Tibial artery (tissue), 4 donors: Measurements from ENCODE around the gene DEDD2.
A peak's percentile ranks its signal among the peaks of the same experiment; 100 is the strongest.

Experiments used
- DNase-seq, 2 donors: peaks; one replicate each; pipeline ENCODE4 v3.0.0-alpha.2; 2019
- H3K27ac ChIP-seq, 2 donors: fragments of 200-600 bp; sonication (generic) in 1 of 2; 1 replicate in 1 of 2; 2 replicates in 1 of 2; pipeline ENCODE4 v1.5.1; 2018 to 2019; ENCODE audit warnings: mild to moderate bottlenecking in 1 of 2
- H3K27me3 ChIP-seq, 2 donors: fragments of 200-600 bp; sonication (generic) in 1 of 2; one replicate each; pipeline versions ENCODE4 v1.5.1 to v1.6.0; 2016 to 2019
- H3K36me3 ChIP-seq, 3 donors: fragments of 200-600 bp; sonication (generic) in 2 of 3; one replicate each; pipeline ENCODE4 v1.5.1; 2016 to 2019; ENCODE audit warnings: mild to moderate bottlenecking in 2 of 3
- H3K4me1 ChIP-seq, 4 donors: fragments of 200-600 bp; sonication (generic) in 2 of 4; 1 replicate in 3 of 4; 2 replicates in 1 of 4; pipeline ENCODE4 v1.5.1; 2016 to 2019
- H3K4me3 ChIP-seq, 2 donors: fragments of 200-600 bp; sonication (generic) in 1 of 2; 1 replicate in 1 of 2; 2 replicates in 1 of 2; pipeline ENCODE4 v1.5.1; 2018 to 2019; ENCODE audit warnings: mild to moderate bottlenecking in 2 of 2
- H3K9me3 ChIP-seq, 3 donors: fragments of 200-600 bp; sonication (generic) in 1 of 3; one replicate each; pipeline ENCODE4 v1.5.1; 2016 to 2019
- CTCF ChIP-seq, 2 experiments: fragments of 200-600 bp in 1 of 2; fragments of 450-650 bp in 1 of 2; IDR thresholded peaks; one replicate each; pipeline ENCODE4 v1.5.1; 2017 to 2019; ENCODE audit warnings: antibody characterized with exemption in 2 of 2, mild to moderate bottlenecking in 1 of 2, moderate library complexity in 1 of 2
- intact Hi-C: fragments of 100-400 bp; cut with DNase I; formaldehyde crosslinking; loops from one replicate; pipeline ENCODE4 v1.15.0; 2023; ENCODE audit warnings: low total_unique reads

Gene DEDD2

GRCh38 chr19:42185277-42185676, 32.2 kb downstream of the DEDD2 start:
- TF ChIP-seq CTCF (IDR thresholded peaks at IDR 0.05) = no peak
- Histone ChIP-seq H3K27ac (no peak overlapping the region), H3K36me3 (no peaks in the 10 kb centered on the region), H3K9me3 (no peaks in the 10 kb centered on the region), H3K4me1 (no peaks in the 10 kb centered on the region), H3K27me3 (peaks cover 0 to 28% of the 10 kb centered on the region in 2 donors), H3K4me3 (no peak overlapping the region)
- DNase-seq = no peak
- intact Hi-C loops = no loop called here

- H3K27me3 ChIP-seq = peaks cover 0 to 36% of the 10 kb centered on the region in 2 donors
- H3K9me3 ChIP-seq = no peaks in the 10 kb centered on the region
- H3K27ac ChIP-seq = no peak overlapping the region
- TF ChIP-seq CTCF (IDR thresholded peaks at IDR 0.05) = peak; percentile 81
- no peaks in the 10 kb centered on the region for H3K36me3 ChIP-seq
- no peaks in the 10 kb centered on the region for H3K4me1 ChIP-seq
- intact Hi-C loops = loop anchor here (5.0 kb wide), 1 partner anchor 52 kb away; the partner anchor contains the start of gene POU2F2
- no peak overlapping the region for H3K4me3 ChIP-seq
- peak; percentile 73 to 79 for DNase-seq
These were observed 33.0 kb downstream of the DEDD2 start for GRCh38 chr19:42184401-42184861.

- Histone ChIP-seq H3K4me1 (peaks cover 0 to 18% (median 11%) of the 10 kb centered on the region in 4 donors), H3K27ac (no peak overlapping the region), H3K4me3 (no peak overlapping the region), H3K36me3 (no peaks in the 10 kb centered on the region), H3K27me3 (peaks cover 0 to 60% of the 10 kb centered on the region in 2 donors), H3K9me3 (no peaks in the 10 kb centered on the region)
- no peak for TF ChIP-seq CTCF (IDR thresholded peaks at IDR 0.05)
- no peak for DNase-seq
- intact Hi-C loops = no loop called here
These were observed 38.4 kb downstream of the DEDD2 start for GRCh38 chr19:42178791-42179674.

DNA sequence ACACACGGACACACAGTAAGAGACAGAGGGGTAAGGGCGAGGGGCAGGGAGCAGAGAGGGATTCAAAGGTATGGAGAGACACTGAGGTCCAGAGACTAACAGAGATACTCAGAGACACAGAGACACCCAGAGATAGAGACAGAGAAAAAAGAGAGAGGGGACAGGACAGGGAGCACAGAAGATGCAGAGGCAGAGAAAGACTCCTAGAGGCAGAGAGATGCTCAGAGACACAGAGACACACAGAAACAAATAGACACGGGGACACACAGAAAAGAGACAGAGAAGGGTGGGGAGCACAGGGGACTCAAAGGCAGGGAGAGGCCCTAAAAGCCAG, 39.8 kb downstream of the DEDD2 start:
- Histone ChIP-seq H3K36me3 (no peaks in the 10 kb centered on the region), H3K27ac (no peak overlapping the region), H3K4me1 (peaks cover 0 to 18% (median 11%) of the 10 kb centered on the region in 4 donors), H3K27me3 (peaks cover 0 to 68% of the 10 kb centered on the region in 2 donors), H3K9me3 (no peaks in the 10 kb centered on the region), H3K4me3 (no peak overlapping the region)
- intact Hi-C loops = no loop called here
- DNase-seq = no peak
- TF ChIP-seq CTCF (IDR thresholded peaks at IDR 0.05) = no peak

DNA sequence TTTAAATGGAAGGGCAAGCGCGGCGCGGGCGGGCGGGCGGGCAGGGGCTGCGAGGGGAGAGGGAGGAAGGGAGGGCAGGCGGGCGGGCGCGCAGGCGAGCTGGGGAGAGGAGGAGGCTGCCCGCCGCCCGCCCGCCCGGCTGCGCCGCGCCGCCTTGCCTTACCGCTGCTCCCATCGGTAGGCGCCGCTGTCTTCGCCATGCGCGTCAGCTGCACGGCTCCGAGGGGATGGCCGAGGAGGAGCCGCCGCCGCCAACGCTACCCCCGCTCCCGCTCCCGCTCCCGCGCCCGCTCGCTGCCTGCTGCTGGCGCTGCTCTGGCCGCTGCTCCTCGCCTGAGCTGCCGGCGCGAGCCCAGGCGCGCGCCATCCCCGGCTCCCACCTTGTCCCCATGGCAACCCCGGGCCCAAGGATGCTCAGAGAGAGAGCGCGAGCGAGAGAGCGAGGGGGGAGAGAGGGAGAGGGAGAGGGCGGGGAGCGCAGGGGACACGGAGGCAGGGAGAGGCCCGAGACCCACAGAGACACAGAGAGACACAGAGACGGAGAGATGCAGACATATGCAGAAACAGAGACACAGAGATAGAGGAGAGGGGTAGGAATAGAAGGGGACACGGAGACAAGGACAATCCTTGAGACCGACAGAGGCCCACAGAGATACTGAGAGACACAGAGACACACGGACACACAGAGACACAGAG, 40.3 kb downstream of the DEDD2 start:
- Histone ChIP-seq H3K9me3 (no peaks in the 10 kb centered on the region), H3K4me3 (peak overlapping the region; percentile 47 to 61), H3K27me3 (peaks cover 0 to 68% of the 10 kb centered on the region in 2 donors), H3K27ac (no peak overlapping the region), H3K36me3 (no peaks in the 10 kb centered on the region), H3K4me1 (peaks cover 0 to 18% (median 11%) of the 10 kb centered on the region in 4 donors)
- TF ChIP-seq CTCF (IDR thresholded peaks at IDR 0.05) = peak in 1 of 2 experiments; percentile 33
- intact Hi-C loops = no loop called here
- DNase-seq = peak; percentile 63 to 75
